SW480 (cell line): Measurements from ENCODE around the gene TBC1D19.
"Not testable (repeated sequence)": the region's sequence is repeated elsewhere in the genome, so short reads cannot be mapped to it uniquely, and the experiment has no call there.

Experiments used
- DNase-seq: peaks from one replicate; pipeline ENCODE4 v3.0.0-alpha.2; 2016; ENCODE audit warnings: low spot score

The TBC1D19 gene

DNA sequence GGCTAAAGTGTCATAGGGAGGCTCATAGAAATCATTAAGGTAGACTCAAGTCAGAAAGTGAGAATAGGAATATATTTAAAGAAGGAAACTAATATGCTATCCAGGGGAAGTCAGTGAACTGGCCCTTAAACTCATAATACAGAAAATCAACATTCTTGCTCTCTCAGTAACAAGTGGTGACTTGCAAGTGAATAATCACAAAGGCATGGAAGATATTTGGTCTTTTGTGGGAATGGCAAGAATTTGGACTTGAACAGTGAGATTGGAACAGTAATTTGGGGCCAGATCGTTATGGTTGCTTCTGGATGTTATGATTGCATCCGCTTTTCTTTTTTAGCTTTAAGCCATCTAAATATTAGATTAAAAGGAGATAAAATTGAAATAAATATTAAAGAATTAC is 103.8 kb downstream of the TBC1D19 start:
- no peak for DNase-seq

DNA sequence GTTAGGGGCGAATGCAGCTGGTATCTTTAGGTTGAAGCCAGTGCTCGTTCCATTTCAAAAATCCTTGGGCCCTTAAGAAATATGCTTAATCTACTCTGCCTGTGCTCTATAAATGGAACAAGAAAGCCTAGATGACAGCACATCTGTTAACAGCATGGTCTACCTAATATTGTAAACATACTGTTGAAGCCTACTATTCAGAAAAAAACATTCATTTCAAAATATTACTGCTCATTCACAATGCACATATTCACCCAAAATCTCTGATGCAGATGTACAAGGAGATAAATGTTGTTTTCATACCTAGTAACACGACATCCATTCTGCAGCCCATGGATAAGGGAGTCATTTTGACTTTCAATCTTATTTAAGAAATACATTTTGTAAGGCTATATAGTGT is 106.6 kb downstream of the TBC1D19 start:
- DNase-seq = no peak

DNA sequence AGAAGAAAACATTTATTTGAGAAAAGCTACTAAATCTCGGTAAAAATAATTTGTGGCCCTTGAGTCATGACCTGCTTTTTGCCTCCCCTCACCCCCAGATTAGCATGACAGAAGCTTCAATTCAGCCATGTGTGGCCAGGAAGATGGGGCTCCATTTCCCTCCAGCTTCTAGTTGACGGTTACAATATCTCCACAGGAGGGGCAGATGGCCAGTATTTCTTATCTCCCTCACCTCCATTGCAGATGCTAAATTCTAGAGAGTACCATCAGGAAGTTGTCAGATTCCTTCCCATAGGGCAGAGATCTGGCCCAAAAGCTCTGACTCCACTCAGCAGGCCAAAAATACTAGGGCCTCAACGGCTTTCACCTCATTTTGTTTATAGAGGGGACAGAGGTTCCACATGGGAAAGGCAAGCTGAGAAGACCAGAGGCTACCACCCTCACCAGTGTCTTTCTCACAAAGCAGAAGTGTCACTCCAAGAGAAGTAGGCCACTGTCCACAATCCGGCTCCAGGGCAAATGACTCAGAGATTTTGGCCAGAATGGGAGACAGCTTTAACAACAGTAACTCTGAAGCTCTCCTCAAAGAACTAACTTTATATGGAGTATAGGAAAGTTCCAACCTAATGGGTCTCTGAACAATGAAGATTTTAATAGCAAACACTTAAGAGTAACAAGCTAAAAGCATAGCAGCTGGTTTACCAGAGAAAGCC is 108.3 kb downstream of the TBC1D19 start:
- no peak for DNase-seq

DNA sequence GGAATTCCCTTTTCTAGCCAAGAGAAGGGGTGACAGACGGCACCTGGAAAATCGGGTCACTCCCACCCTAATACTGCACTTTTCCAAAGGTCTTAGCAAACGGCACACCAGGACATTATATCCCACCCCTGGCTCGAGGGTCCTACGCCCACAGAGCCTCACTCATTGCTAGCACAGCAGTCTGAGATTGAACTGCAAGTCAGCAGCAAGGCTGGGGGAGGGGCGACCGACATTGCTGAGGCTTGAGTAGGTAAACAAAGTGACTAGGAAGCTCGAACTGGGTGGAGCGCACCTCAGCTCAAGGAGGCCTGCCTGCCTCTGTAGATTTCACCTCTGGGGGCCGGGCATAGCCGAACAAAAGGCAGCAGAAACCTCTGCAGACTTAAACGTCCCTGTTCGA is 110.2 kb downstream of the TBC1D19 start:
- DNase-seq = not testable (repeated sequence)

DNA sequence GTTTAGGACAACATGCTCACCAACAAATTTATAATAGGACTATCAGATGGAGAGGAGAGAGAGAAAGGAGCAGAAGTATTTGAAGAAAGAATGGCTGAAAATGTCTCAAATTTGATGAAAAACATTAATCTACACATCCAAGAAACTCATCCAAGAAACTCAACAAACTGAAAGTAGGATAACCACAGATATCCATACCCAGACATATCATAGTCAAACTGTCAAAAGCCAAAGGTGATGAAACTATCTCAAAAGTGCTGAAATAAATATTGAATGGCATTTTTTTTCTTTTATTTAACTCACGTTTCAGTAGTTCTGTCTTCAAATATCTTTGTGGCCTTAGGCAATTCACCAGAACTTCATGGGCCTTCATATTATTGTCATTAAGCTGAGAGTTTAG is 116.2 kb downstream of the TBC1D19 start:
- no peak for DNase-seq

DNA sequence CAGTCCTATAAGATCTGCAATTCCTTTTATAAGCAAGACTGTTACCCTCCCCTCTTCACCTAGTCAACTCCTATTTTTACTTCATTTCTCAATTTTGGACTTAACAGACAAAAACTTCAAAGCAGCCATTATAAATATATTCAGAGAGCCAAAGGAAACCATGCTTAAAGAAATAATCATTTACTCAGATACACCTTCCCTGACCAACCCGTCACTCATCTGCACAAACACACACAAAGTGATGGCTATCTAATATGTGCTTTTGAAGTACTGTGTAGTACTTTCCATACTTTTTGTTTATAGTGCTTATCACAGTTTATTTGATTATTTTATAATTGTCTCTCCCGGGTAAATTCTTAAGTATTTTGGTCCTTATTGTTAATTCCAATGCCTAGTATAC is 117.2 kb downstream of the TBC1D19 start:
- DNase-seq = no peak

DNA sequence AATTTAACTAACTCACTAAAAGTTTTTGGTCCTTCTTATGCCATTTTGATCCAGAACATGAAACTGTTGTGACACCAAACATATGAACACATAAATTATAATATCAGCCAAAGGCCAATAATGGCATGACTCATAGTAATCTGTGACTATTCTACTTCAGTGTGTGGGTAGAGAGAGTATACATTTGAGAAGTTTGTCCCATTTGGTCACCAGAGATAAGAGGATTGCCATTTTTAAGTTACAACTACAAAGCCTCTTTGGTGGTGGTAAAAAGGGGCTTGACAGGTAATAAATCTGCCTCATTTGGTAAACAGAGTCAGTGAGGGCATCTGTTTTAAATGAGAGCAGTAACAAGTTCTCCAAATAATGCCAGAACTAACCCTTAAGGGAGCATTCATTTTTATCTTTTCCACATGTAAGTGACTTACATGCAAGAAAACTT is 117.9 kb downstream of the TBC1D19 start:
- DNase-seq = no peak

DNA sequence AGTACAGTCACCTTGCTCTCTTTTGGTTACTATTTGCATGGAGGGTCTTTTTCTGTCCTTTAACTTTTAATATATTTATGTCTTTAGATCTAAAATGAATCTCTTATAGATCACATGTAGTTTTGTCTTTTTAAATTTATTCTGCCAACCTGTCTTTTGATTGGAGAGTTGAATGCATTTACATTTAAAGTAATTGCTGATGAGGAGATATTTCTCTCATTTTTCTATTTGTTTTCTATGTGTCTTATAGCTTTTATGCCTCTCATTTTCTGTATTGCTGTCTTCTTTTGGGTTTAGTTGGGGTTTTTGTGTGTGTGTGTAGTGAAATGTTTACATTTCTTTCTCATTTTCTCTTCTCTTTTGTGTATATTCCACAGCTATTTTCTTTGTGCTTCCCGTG is 123.5 kb downstream of the TBC1D19 start:
- DNase-seq = no peak

DNA sequence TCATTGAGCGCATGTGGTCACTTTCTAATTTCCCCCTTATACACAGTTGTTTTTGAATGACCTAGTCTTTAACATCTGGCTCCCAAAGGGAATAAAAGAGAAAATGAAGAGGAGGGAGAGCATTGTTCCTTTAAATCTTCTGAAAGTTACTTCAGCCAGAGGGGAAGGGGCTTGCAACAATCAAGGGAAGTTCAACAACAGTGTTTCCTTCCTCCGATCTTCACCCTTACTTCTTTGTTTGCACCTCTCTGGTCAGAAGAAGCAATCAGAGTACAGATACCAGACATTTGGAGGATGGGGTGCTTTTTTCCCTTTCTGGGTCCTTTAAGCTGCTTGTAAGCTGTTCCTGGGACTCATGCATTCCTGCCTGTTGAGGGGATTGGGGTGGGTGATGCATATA is 125.4 kb downstream of the TBC1D19 start:
- no peak for DNase-seq

DNA sequence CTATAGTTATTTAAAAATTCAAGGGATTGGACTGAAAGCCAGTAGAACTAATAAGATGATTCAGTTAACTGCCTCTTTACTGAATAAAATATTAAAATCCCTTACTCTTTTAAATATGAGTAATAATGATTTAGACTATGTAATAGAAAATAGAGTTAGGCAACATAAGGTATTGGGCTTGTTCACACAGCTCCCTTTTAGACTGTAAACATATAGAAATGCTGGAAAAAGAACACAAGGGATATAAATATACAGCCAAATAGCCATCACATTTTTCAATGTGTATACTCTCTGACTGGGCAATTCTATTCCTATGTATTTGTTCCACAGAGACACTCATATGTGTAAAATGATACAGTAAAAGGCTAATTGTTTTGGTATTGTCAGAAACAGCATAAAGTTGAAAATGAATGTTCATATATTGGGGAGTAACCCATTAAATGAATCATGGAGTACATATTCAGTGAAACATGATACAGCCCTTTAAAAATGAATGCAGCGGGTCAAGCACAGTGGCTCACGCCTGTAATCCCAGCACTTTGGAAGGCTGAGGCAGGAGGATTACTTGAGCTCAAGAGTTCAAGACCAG is 129.8 kb downstream of the TBC1D19 start:
- DNase-seq = no peak

DNA sequence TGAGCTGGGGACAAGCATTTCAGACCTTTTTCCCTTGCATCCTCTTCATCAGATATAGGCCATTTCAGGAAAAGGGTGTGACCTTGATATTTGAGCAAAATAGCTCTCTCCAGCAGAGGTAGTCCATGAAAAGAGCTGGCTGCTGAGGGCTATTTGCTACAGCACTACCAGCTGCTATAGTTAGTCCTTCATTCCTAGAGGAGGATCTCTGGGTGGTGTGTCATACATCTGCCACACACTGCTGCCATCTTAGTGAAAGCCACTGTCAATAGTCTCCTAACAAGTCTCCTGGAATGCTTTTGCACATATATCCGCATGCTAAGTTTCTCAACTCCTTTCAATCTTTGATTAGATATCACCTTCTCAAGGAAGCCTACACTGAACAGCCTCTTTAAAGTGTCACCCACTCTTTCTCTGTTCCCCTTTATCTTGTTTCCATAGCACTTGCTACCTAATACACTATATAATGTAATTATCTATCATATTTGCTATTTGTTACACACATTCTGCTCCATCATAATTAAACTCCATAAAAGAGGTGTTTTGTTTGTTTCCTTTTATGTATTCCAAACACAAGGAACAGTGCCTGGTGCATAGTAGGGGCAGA is 131.9 kb downstream of the TBC1D19 start:
- DNase-seq = no peak

DNA sequence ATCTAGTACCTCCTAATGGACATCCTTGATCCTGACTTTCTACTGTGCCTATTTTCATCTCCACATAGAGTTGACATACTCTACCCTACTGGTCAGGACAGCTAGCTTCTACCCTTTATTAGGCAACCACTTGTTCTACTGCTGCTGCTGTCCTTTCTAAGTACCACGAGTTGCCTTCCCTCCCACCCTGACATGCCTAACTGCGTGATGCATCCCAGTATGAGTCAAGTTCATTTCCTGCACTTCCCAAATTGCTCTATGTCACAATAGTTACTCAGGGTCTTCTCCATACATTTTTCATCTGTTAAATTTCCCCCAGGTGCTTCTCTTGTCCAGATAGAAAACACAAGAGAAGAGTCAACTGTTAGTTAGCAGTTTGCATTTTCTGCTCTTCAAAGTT is 133.4 kb downstream of the TBC1D19 start:
- peak; percentile 0 for DNase-seq

DNA sequence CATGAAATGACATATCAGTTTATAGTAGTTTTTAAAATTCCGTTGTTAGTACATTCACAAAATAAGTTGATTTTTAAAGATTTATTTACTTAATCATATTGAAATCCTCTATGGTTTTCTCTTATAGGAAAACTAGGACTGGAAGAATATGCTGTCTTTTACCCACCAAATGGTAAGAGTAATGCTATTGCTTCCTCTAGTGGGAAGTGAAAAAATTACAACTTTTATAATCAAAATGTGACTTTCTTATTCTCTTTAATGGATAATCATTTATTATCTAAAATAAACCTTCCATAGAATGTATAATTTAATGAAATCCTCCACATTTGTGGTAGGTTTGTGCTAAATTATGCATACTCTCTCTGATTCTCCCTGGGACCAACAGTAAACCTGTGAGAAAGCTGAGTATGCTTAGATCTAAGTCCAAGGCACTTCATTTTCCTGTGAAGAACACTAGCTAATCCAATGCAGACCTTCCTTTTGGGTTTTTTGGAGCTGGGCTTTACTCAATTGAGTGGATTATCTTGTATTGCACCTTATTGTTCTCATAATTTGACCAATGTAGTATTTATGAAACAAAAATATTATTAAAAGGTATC is 136.2 kb downstream of the TBC1D19 start:
- DNase-seq = peak; percentile 28

DNA sequence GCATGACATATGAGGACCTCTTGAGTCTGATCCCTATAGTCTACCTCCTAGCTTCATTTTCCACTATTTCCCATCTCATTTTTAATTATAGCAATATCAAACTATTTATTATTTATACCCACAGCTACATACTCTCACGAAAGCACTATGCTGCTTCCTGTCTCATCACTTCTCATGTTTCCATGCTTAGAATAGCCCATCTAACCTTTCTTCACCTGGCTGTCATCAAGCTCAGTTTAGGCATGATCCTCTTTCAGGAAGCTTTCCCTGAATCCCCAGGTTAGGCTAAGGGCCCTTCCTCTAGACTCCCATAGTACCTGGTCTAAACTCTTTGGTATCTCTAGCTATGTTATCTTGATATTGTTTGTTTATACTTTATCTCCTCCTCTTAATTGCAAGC is 137.8 kb downstream of the TBC1D19 start:
- no peak for DNase-seq

DNA sequence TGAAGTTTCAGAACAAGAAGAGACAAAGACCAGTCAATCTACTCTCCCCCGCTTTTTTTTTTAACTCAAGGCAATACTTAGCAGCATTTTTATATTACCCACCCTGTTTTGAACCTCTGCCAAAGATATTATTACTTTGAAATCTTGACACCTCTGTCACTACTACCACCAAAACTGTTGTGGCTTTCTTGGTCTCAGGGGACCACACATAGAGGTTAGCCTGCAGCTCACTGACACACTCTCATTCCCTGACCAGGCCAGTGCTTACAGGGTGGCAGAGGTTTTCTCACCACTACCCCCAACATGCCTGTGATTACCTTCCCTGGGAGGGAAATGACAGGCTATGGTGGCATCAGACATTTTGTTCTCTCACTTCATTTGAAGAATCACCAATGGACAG is 139.3 kb downstream of the TBC1D19 start:
- DNase-seq = no peak

DNA sequence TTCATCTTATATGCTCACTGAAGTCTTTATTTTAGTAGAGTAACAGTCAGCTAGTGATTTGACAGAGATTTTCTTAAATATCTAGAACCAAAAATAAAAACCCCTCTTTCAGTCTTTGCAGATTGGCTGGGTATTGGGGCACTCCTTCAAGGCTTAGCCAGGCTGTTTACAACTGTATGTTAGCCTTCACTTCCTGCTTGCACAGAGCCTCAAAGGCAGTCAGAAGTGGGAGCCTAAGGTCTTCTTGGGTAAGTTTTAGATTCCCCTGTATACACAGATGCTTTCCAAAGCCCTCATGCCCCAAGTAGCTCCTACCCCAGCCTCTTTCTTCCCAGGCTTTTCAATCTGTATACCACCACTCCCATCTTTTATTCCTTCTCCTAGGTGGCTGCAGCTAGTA is 140.7 kb downstream of the TBC1D19 start:
- no peak for DNase-seq

DNA sequence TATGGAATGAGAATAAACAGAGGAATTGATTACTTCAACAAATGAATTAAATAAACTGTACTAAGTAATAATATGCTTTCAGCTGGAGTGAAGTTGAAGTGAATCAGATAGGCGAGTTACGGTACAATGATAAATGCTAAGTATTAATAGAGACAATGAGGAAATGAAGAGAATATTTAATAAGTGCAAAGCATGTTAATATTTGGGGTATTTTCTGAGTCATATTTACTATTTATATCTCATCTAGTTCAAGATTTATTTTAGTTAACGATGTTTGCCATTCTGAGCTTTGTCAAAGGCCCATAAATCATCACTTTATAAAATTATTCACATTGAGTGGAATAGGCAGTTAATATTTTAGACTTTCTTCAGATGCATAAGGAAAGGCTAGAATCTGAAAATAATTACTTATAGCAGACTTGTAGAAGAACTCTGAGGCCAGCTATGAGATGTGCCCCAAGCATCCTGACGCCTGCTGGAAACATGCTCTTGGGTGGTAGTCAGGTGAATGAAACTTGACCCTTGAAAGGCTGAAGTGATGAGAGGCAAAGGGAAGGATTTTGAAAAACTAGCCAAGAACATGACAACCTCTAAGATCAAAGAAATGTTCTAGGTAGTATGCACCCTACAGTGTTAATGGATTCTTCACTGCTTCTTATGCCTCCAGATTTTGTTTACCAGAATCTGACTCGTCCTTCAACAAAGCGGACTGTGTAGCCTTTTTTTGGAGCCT is 142.9 kb downstream of the TBC1D19 start:
- no peak for DNase-seq

DNA sequence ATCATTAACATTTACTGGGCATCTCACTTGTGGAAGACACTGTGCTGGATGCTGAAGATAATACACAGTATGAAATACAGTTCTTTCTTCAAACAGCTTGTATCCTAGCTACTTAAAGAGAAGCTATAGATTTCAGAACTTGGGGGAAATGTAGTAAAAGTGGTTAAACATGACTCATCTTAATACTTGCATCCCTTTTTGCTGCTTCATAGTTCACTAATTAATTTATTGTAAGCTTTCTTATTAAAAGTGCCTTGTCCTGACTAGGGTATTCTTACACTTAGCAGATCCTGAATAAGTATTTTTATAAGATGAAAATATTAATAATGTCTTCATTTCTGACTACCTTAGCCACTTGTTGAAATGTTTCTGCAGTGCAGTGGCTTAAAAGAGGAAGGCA is 144.0 kb downstream of the TBC1D19 start:
- no peak for DNase-seq

DNA sequence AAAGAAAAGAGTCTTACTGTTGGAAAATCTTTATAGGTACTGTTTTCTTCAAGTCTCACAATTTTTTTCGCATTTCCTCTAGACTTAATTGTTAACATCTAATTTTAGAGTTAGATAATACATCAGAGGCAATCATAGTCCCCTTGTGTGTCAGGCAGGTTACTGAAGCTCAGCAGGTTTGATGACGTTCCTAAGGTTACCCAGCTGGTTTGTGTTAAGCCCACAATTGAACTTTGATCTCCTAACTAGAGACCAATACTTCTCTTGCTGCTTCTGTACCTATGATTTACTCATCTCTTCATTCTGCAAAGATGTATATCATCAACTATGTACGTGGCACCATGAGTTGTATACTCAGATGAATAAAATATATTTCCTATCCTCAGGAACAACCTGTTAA is 145.1 kb downstream of the TBC1D19 start:
- DNase-seq = no peak

DNA sequence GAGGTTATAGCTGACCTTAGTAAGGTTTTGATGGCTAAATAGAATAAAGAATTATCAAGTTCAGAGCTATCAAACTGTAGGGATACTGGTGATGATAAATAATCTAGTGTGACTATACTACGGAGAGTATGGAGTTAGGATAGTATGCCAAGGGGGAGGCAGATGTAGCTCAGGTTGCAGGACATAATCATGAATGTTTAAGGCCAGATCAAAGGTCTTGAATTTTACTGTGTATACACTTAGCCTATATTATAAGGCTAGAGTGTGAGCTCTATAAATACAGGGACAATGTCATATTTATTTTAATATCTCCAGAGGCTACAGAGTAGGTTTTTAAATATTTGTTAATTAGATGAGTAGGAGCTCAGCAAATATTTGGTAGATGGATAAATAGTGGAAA is 145.7 kb downstream of the TBC1D19 start:
- no peak for DNase-seq

DNA sequence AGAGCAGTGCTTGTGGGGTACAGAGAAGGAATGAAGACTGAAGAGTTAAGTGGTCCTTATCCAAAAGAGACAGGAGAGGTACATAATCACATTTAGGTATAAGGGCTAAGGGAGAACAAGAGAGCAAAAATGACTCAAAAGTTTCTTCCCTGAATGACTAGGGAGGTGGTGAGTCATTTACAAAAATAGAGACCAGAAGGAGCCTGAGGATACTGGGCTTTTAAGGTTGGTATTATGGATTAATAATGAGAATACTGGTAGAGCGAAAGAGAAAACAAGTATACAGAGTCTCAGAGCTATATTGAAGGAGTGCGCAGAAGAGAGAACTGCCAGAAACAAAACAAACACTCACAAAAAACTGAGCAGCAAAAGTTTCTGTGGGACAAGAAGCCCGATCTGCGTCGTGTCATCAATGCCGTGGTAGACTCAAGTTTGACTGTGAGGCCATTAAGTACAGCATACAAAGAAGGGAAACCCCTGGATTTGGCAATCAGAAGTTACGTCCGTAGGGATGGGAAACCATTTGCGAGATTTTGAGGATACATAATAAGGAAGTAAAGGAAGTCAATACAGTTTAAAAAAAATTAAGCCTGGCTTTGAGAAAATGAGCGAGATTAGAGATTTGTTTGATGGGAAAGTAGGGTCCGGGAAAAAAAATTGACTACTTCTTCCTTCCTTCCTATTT is 147.6 kb downstream of the TBC1D19 start:
- no peak for DNase-seq

DNA sequence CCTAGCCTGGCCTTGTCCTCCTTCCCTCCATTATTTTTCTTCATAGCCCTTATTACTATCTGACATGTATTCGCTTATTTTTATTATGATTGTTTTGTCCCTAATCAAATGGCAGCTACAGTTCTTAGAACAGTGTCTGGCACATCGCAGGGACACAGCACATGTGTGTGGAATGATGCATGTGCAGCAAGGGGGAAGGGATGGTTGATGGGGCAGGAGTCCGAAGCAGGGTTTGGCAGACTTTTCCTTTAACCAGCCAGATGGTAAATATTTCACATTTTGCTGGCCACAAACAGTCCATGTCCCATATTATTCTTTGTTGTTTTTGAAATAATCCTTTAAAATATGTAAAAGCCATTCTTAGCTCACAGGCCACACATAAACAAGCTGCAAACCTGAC is 148.5 kb downstream of the TBC1D19 start:
- no peak for DNase-seq
